HG03135 (cell line): ENCODE results near the gene SPPL2C.
"Not testable (repeated sequence)": the region's sequence is repeated elsewhere in the genome, so short reads cannot be mapped to it uniquely, and the experiment has no call there.

Experiments
- ATAC-seq: cut with Tn5 transposase; IDR thresholded peaks from one replicate; pipeline ENCODE4 v1.9.1; 2021; ENCODE audit warnings: mild to moderate bottlenecking, moderate library complexity; ENCODE audit not compliant: unreplicated experiment

Gene SPPL2C

GRCh38 chr17:45848405-45848804 is 3.7 kb downstream of the SPPL2C start:
- ATAC-seq: no peak

GRCh38 chr17:45848868-45849535 is 4.3 kb downstream of the SPPL2C start:
- no peak for ATAC-seq

- no peak for ATAC-seq
Observed at GRCh38 chr17:45849536-45849990, 4.9 kb downstream of the SPPL2C start.

GRCh38 chr17:45850011-45850410 is 5.3 kb downstream of the SPPL2C start:
- no peak for ATAC-seq

GRCh38 chr17:45850468-45850867 is 5.8 kb downstream of the SPPL2C start:
- no peak for ATAC-seq

- ATAC-seq: no peak
Observed at GRCh38 chr17:45851022-45851421, 6.3 kb downstream of the SPPL2C start.

- no peak for ATAC-seq
Observed at GRCh38 chr17:45851464-45851863, 6.8 kb downstream of the SPPL2C start.

GRCh38 chr17:45851873-45852272 is 7.2 kb downstream of the SPPL2C start:
- ATAC-seq: no peak

- ATAC-seq: no peak
Observed at GRCh38 chr17:45852535-45853297, 8.0 kb downstream of the SPPL2C start.

GRCh38 chr17:45854209-45854608 is 9.5 kb downstream of the SPPL2C start:
- ATAC-seq: no peak

GRCh38 chr17:45855691-45856336 is 11.1 kb downstream of the SPPL2C start:
- no peak for ATAC-seq

GRCh38 chr17:45857977-45858708 is 13.5 kb downstream of the SPPL2C start:
- no peak for ATAC-seq

- no peak for ATAC-seq
Observed at GRCh38 chr17:45861165-45861564, 16.5 kb downstream of the SPPL2C start.

GRCh38 chr17:45862127-45862526 is 17.4 kb downstream of the SPPL2C start:
- not testable (repeated sequence) for ATAC-seq

- no peak for ATAC-seq
Observed at GRCh38 chr17:45863857-45864654, 19.4 kb downstream of the SPPL2C start.

- no peak for ATAC-seq
Observed at GRCh38 chr17:45867171-45867570, 22.5 kb downstream of the SPPL2C start.

- no peak for ATAC-seq
Observed at GRCh38 chr17:45867702-45868101, 23.0 kb downstream of the SPPL2C start.

- no peak for ATAC-seq
Observed at GRCh38 chr17:45868276-45868675, 23.6 kb downstream of the SPPL2C start.

GRCh38 chr17:45869676-45870341 is 25.1 kb downstream of the SPPL2C start:
- no peak for ATAC-seq
